ENCODE measurements around the gene NBAS. TPM values are rescaled to one million over a fixed set of nuclear protein-coding genes. Genes with fewer than 3 reads are reported as not detected.
A peak's percentile ranks its signal among the peaks of the same experiment; 100 is the strongest.

The NBAS gene
- total RNA-seq, 1 donor from 2014 or later: 51.3 TPM

GRCh38 chr2:15176604-15177003 lies 384.5 kb downstream of the NBAS start:
- DNase-seq (ENCODE audit: low spot score) (no peak), ATAC-seq (no peak)
- intact Hi-C loops (cut with DNase I): no loop called here

- DNase-seq (ENCODE audit: low spot score): no peak
- ATAC-seq: no peak
- intact Hi-C loops (cut with DNase I): no loop called here
These were observed 386.6 kb downstream of the NBAS start for GRCh38 chr2:15174567-15174966.

- intact Hi-C loops (cut with DNase I): no loop called here
- no peak for ATAC-seq
- no peak for DNase-seq (ENCODE audit: low spot score)
These were observed 387.6 kb downstream of the NBAS start for GRCh38 chr2:15173501-15173900.

GRCh38 chr2:15172825-15173224 lies 388.3 kb downstream of the NBAS start:
- no peak for DNase-seq (ENCODE audit: low spot score)

GRCh38 chr2:15170070-15170775 lies 390.9 kb downstream of the NBAS start:
- ATAC-seq: peak; percentile 47

More at GRCh38 chr2:15172825-15173224, 388.3 kb downstream of the NBAS start:
- intact Hi-C loops (cut with DNase I): no loop called here
- no peak for ATAC-seq

GRCh38 chr2:15169326-15170069 lies 391.6 kb downstream of the NBAS start:
- no peak for DNase-seq (ENCODE audit: low spot score)
- intact Hi-C loops (cut with DNase I): no loop called here
- ATAC-seq: peak; percentile 86

More at GRCh38 chr2:15170070-15170775, 390.9 kb downstream of the NBAS start:
- intact Hi-C loops (cut with DNase I): no loop called here
- no peak for DNase-seq (ENCODE audit: low spot score)

- intact Hi-C loops (cut with DNase I): no loop called here
- no peak for DNase-seq (ENCODE audit: low spot score)
- no peak for ATAC-seq
These were observed 393.0 kb downstream of the NBAS start for GRCh38 chr2:15168116-15168515.

GRCh38 chr2:15166878-15167277 lies 394.3 kb downstream of the NBAS start:
- no peak for ATAC-seq
- no peak for DNase-seq (ENCODE audit: low spot score)
- intact Hi-C loops (cut with DNase I): no loop called here

- no peak for ATAC-seq
- no peak for DNase-seq (ENCODE audit: low spot score)
- intact Hi-C loops (cut with DNase I): no loop called here
These were observed 397.8 kb downstream of the NBAS start for GRCh38 chr2:15163326-15163725.

GRCh38 chr2:15162620-15163019 lies 398.5 kb downstream of the NBAS start:
- DNase-seq (ENCODE audit: low spot score): no peak
- intact Hi-C loops (cut with DNase I): no loop called here
- ATAC-seq: no peak

- DNase-seq (ENCODE audit: low spot score) (no peak), ATAC-seq (no peak)
- intact Hi-C loops (cut with DNase I): no loop called here
These were observed 400.7 kb downstream of the NBAS start for GRCh38 chr2:15160201-15160991.

- DNase-seq (ENCODE audit: low spot score): no peak
- no peak for ATAC-seq
- intact Hi-C loops (cut with DNase I): no loop called here
These were observed 401.4 kb downstream of the NBAS start for GRCh38 chr2:15159751-15160177.

GRCh38 chr2:15159206-15159605 lies 401.9 kb downstream of the NBAS start:
- DNase-seq (ENCODE audit: low spot score): no peak
- ATAC-seq: no peak
- intact Hi-C loops (cut with DNase I): no loop called here

- intact Hi-C loops (cut with DNase I): no loop called here
- ATAC-seq (no peak), DNase-seq (ENCODE audit: low spot score) (no peak)
These were observed 402.6 kb downstream of the NBAS start for GRCh38 chr2:15158532-15158931.

- intact Hi-C loops (cut with DNase I): no loop called here
- no peak for ATAC-seq
These were observed 403.0 kb downstream of the NBAS start for GRCh38 chr2:15158100-15158499.

GRCh38 chr2:15155959-15156574 lies 405.1 kb downstream of the NBAS start:
- intact Hi-C loops (cut with DNase I): no loop called here
- ATAC-seq: no peak
- no peak for DNase-seq (ENCODE audit: low spot score)

More at GRCh38 chr2:15158100-15158499, 403.0 kb downstream of the NBAS start:
- no peak for DNase-seq (ENCODE audit: low spot score)

- ATAC-seq (no peak), DNase-seq (ENCODE audit: low spot score) (no peak)
- intact Hi-C loops (cut with DNase I): no loop called here
These were observed 406.8 kb downstream of the NBAS start for GRCh38 chr2:15154297-15154696.

GRCh38 chr2:15152382-15152781 lies 408.8 kb downstream of the NBAS start:
- ATAC-seq (no peak), DNase-seq (ENCODE audit: low spot score) (no peak)
- intact Hi-C loops (cut with DNase I): no loop called here

GRCh38 chr2:15149063-15149462 lies 412.1 kb downstream of the NBAS start:
- intact Hi-C loops (cut with DNase I): no loop called here
- ATAC-seq (no peak), DNase-seq (ENCODE audit: low spot score) (no peak)
